Lung microvascular endothelial cell (primary cell): ENCODE data around the gene MBD3L2B. TPM values are rescaled to one million over a fixed set of nuclear protein-coding genes. Genes with fewer than 3 reads are reported as not detected.
"Not testable (repeated sequence)": the region's sequence is repeated elsewhere in the genome, so short reads cannot be mapped to it uniquely, and the experiment has no call there.

Experiments used
- DNase-seq, 2 donors: peaks; one replicate each; pipeline versions ENCODE4 v3.0.0 to v3.0.0-alpha.2; 2010; ENCODE audit warnings: low read depth in 2 of 2
- total RNA-seq: library from RNA; depleted of rRNA; stranded (reverse); fragments of >200 nt; gene quantifications from 2 replicates; pipeline ENCODE4 v1.2.1, GENCODE V29; 2014

MBD3L2B gene
- total RNA-seq, result not detected in 2 replicates

GRCh38 chr19:7021331-7021730, at the start of gene MBD3L2B:
TSS of gene MBD3L2B (minus strand) at chr19:7021431. CDS start at chr19:7021397, 34 bp downstream.
- not testable (repeated sequence) for DNase-seq

- peak; percentile 41 to 43 for DNase-seq
Measured at GRCh38 chr19:7069904-7070226, 48.6 kb upstream of the MBD3L2B start.

- peak; percentile 98 to 99 for DNase-seq
Measured at GRCh38 chr19:7069042-7069903, 48.0 kb upstream of the MBD3L2B start, which contains the start of gene ZNF557. TSS of gene ZNF557 (plus strand) at chr19:7069703. CDS start at chr19:7075075, 5,372 bp downstream.

GRCh38 chr19:7068599-7068998, 47.4 kb upstream of the MBD3L2B start:
- no peak for DNase-seq

DNA sequence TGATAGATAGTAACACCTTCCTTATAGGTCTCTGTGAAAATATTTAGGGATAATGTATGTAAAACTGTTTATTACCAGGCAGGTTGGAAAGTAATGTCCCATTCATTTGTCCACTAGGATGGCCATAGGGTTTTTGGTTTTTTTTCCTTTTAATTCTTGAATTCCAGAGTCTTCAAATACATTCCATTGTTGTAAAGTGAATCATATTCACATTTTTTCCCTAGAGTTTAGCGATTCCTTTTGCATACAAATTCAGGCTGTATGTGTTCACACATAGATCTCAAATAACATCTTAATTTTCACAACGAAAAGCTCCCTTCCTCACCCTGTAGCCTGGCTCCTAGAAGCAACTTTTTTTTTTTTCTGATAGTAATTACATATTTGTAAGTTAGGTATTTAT, 46.5 kb upstream of the MBD3L2B start:
- no peak for DNase-seq

- DNase-seq, result peak; percentile 20 to 53
Measured at GRCh38 chr19:7067122-7067521, 45.9 kb upstream of the MBD3L2B start.

- DNase-seq, result no peak
Measured at GRCh38 chr19:7063764-7064418, 42.7 kb upstream of the MBD3L2B start.

DNA sequence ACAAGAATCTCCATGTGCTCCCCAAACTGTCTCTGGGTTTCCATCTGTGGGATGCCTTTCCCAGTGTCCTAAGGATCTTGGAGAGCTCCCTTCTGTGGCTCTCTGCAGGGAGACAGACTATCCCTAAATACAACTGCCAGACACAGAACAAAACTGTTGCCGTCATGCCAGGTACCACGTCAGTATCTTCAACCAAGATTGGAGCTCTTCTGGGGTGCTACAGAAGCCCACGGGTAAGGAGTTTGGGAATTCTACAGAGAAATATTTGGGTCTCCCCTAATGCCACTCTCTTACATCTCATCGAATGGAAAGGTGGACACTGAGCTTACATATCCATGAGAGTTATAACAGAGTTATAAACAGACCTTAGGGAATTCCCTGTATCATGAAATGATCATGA, 42.1 kb upstream of the MBD3L2B start:
- no peak for DNase-seq

GRCh38 chr19:7059977-7060376, 38.7 kb upstream of the MBD3L2B start:
- not testable (repeated sequence) for DNase-seq

DNA sequence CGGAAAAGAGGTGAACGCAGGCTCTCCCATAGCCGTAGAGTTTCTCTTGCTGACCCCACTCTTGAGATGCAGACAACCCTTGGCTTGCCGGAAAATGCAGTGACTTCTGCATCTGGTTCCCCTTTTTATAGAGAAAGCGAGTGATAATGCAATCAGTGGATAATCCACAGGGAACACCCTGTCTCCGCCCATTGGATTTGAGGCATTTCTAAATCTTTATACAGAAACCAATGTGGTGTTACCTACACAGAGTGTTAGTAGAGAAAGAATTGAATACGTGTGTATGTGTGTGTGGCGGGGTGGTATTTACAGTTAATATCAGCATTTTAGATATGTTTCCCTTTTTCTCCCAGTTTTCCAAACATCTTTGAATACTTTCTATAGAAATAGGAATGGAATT, 37.3 kb upstream of the MBD3L2B start, which contains the start of gene MBD3L3:
MBD3L3 (minus strand) TSS at position 101 of the 400 bp plus-strand sequence; CDS start at position 30, 71 bp downstream.
- not testable (repeated sequence) for DNase-seq

GRCh38 chr19:7056371-7056770, 35.1 kb upstream of the MBD3L2B start:
- DNase-seq, result not testable (repeated sequence)

DNA sequence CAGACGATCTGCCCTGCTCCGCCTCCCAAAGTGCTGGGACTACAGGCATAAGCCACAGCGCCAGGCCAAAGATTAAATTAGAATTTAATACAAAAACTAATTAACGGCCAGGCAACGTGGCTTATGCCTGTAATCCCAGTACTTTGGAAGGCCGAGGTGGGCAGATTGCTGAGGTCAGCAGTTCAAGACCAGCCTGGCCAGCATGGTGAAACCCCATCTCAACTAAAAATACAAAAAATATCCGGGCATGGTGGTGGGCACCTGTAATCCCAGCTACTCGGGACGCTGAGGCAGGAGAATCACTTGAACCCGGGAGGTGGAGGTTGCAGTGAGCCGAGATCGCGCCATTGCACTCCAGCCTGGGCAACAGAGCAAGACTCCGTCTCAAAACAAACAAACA, 34.4 kb upstream of the MBD3L2B start:
- DNase-seq, result not testable (repeated sequence)

DNA sequence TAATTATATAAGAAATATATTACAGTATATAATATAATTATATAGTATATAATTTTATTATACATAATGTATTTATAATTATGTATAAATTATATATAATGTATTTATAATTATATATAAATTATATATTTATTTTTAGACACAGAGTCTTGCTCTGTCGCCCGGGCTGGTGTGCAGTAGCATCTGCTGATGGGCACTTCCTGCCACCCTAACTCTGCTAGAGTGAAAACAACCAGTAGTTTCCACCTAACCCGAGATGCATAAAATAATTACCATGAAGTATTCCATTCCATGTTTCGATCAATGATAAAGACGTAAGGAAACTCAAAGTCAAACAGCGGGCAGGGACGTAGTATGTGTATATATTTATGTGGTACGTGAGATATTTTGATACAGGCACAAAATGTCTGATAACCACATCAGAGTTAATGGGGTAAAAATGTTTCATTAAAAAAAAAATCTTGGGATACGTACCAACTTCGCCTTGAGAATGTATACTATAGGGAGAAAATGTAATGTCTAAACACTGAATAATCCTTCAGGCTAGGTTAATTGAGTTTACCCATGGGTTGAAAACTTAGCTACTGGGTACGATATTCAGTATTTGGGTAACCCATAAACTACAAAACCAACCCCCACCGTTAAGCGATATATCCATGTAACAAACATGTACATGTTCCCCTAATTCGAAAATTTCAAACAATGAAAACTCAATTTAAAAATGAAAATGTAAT, 33.6 kb upstream of the MBD3L2B start:
- not testable (repeated sequence) for DNase-seq

GRCh38 chr19:7052896-7053295, 31.7 kb upstream of the MBD3L2B start:
- not testable (repeated sequence) for DNase-seq

DNA sequence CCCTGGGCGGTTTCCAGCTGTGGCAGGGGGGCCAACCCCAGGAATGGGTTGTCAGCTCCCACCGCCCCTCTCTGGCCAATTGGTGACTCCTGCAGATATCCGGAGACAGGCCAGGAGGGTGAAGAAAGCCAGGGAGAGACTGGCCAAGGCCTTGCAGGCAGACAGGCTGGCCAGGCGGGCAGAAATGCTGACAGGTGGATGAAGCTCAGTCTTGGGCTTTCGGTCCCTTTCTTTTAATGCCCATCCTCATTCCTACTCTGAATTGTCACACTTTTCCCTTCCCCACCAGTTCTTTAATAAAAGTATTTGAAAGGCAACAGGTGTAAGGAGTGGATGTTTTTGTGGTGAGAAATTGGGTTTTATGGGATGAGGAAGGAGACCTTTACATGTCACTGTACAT, 30.2 kb upstream of the MBD3L2B start:
- not testable (repeated sequence) for DNase-seq

GRCh38 chr19:7049021-7049420, 27.8 kb upstream of the MBD3L2B start, which contains the start of gene MBD3L2:
TSS of gene MBD3L2 (plus strand) at chr19:7049321. CDS start at chr19:7049374, 53 bp downstream.
- not testable (repeated sequence) for DNase-seq

GRCh38 chr19:7041563-7041962, 20.3 kb upstream of the MBD3L2B start:
- DNase-seq, result not testable (repeated sequence)

DNA sequence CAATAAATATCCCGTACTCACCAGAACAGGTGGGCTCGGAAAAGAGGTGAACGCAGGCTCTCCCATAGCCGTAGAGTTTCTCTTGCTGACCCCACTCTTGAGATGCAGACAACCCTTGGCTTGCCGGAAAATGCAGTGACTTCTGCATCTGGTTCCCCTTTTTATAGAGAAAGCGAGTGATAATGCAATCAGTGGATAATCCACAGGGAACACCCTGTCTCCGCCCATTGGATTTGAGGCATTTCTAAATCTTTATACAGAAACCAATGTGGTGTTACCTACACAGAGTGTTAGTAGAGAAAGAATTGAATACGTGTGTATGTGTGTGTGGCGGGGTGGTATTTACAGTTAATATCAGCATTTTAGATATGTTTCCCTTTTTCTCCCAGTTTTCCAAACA, 18.8 kb upstream of the MBD3L2B start, which contains the start of gene MBD3L4:
MBD3L4 (minus strand) TSS at position 101 of the 400 bp plus-strand sequence; CDS start at position 66, 35 bp downstream.
- not testable (repeated sequence) for DNase-seq

GRCh38 chr19:7030278-7030677, 9.0 kb upstream of the MBD3L2B start, which contains the start of gene MBD3L5:
TSS of gene MBD3L5 (plus strand) at chr19:7030578. CDS start at chr19:7030612, 34 bp downstream.
- DNase-seq, result not testable (repeated sequence)

GRCh38 chr19:7028790-7029189, 7.6 kb upstream of the MBD3L2B start:
- not testable (repeated sequence) for DNase-seq

- no peak for DNase-seq
Measured at GRCh38 chr19:7018828-7019227, 2.4 kb downstream of the MBD3L2B start.
